Measurements from ENCODE around the gene PPP2R3B. TPM values are rescaled to one million over a fixed set of nuclear protein-coding genes. Genes with fewer than 3 reads are reported as not detected.

Gene PPP2R3B
- total and polyA plus RNA-seq, 2 donors (not counting 1 experiment from before 2014, with no cell fraction given) = 43.3 to 47.6 TPM

- no peak for ATAC-seq (ENCODE audit: low read depth)
- no peak overlapping the region for H2AFZ ChIP-seq (ENCODE audit: insufficient read depth, low read depth, low read length, poor library complexity, severe bottlenecking)
- no peaks in the 10 kb centered on the region for H3K36me3 ChIP-seq (replicated peaks in 1 of 2; ENCODE audit: control extremely low read depth in 1 of 2, control insufficient read depth in 1 of 2, extremely low read depth in 1 of 2, insufficient read depth in 2 of 2, low read length in 1 of 2)
- DNase-seq = no peak
- peaks cover 0 to 25% (median 0%) of the 10 kb centered on the region in 3 donors for H3K9me3 ChIP-seq (ENCODE audit: control extremely low read depth in 1 of 3, control insufficient read depth in 2 of 3, insufficient read depth in 1 of 3, low read length in 2 of 3)
- Mint-ChIP-seq H3K27ac (no peak overlapping the region), H3K9me3 (ENCODE audit: insufficient read depth) (no peaks in the 10 kb centered on the region), H3K4me1 (peaks cover 4% of the 10 kb centered on the region), H3K4me3 (no peak overlapping the region), H3K27me3 (peaks cover 24% of the 10 kb centered on the region)
- H3K4me2 ChIP-seq (replicated peaks; ENCODE audit: low read depth, low read length, poor library complexity, severe bottlenecking) = no peak overlapping the region
- no peak overlapping the region for H3K4me3 ChIP-seq (ENCODE audit: control extremely low read depth in 1 of 5, extremely low read depth in 1 of 5, insufficient read depth in 1 of 5, low read depth in 2 of 5, low read length in 4 of 5)
- no peaks in the 10 kb centered on the region for H4K20me1 ChIP-seq (ENCODE audit: control insufficient read depth, insufficient read depth, low read length, poor library complexity, severe bottlenecking)
- peaks cover 0 to 12% (median 3%) of the 10 kb centered on the region in 4 experiments for H3K27me3 ChIP-seq (replicated peaks in 1 of 4; ENCODE audit: control extremely low read depth in 1 of 4, control insufficient read depth in 3 of 4, insufficient read depth in 4 of 4, low read length in 3 of 4)
- no peak overlapping the region for H3K9ac ChIP-seq (ENCODE audit: low read length)
- intact Hi-C loops (cut with micrococcal nuclease) = no loop called here
- no peak overlapping the region for H3K27ac ChIP-seq (ENCODE audit: low read length in 2 of 2)
- CTCF ChIA-PET = no interaction called here
- TF ChIP-seq EZH2 (IDR thresholded peaks at IDR 0.05; ENCODE audit: borderline replicate concordance, insufficient read depth, low read depth, low read length, poor library complexity, severe bottlenecking) = no peak
- no peak for TF ChIP-seq CTCF (IDR thresholded peaks at IDR 0.05)
- H3K79me2 ChIP-seq (ENCODE audit: control insufficient read depth, insufficient read depth, low read length) = no peaks in the 10 kb centered on the region
- POLR2A ChIA-PET = no interaction called here
- 94% methylated on average over 24 of the region's 24 CpGs for WGBS (ENCODE audit: insufficient coverage)
- H3K4me1 ChIP-seq (ENCODE audit: control insufficient read depth in 2 of 2, insufficient read depth in 2 of 2, low read length in 2 of 2) = peaks cover 5 to 7% of the 10 kb centered on the region in 2 donors
These were observed 42.6 kb upstream of the PPP2R3B start for GRCh38 chrX:429266-429825.

GRCh38 chrX:427812-428725 is 41.4 kb upstream of the PPP2R3B start:
- Histone ChIP-seq H3K4me3 (ENCODE audit: control extremely low read depth in 1 of 5, extremely low read depth in 1 of 5, insufficient read depth in 1 of 5, low read depth in 2 of 5, low read length in 4 of 5) (peak overlapping the region in 1 of 5 experiments; percentile 4), H2AFZ (ENCODE audit: insufficient read depth, low read depth, low read length, poor library complexity, severe bottlenecking) (no peak overlapping the region), H4K20me1 (ENCODE audit: control insufficient read depth, insufficient read depth, low read length, poor library complexity, severe bottlenecking) (no peaks in the 10 kb centered on the region), H3K27ac (ENCODE audit: low read length in 2 of 2) (no peak overlapping the region), H3K4me1 (ENCODE audit: control insufficient read depth in 2 of 2, insufficient read depth in 2 of 2, low read length in 2 of 2) (peaks cover 5 to 7% of the 10 kb centered on the region in 2 donors), H3K9ac (ENCODE audit: low read length) (no peak overlapping the region), H3K4me2 (replicated peaks; ENCODE audit: low read depth, low read length, poor library complexity, severe bottlenecking) (peak overlapping the region; percentile 36), H3K9me3 (ENCODE audit: control extremely low read depth in 1 of 3, control insufficient read depth in 2 of 3, insufficient read depth in 1 of 3, low read length in 2 of 3) (peaks cover 0 to 26% (median 0%) of the 10 kb centered on the region in 3 donors), H3K79me2 (ENCODE audit: control insufficient read depth, insufficient read depth, low read length) (no peaks in the 10 kb centered on the region), H3K36me3 (replicated peaks in 1 of 2; ENCODE audit: control extremely low read depth in 1 of 2, control insufficient read depth in 1 of 2, extremely low read depth in 1 of 2, insufficient read depth in 2 of 2, low read length in 1 of 2) (no peaks in the 10 kb centered on the region), H3K27me3 (replicated peaks in 1 of 4; ENCODE audit: control extremely low read depth in 1 of 4, control insufficient read depth in 3 of 4, insufficient read depth in 4 of 4, low read length in 3 of 4) (peaks cover 0 to 12% (median 3%) of the 10 kb centered on the region in 4 experiments)
- 8% methylated on average over 42 of the region's 56 CpGs for WGBS (ENCODE audit: insufficient coverage)
- Mint-ChIP-seq H3K4me1 (peaks cover 4% of the 10 kb centered on the region), H3K27me3 (peaks cover 24% of the 10 kb centered on the region), H3K4me3 (peak overlapping the region; percentile 39), H3K27ac (no peak overlapping the region), H3K9me3 (ENCODE audit: insufficient read depth) (no peaks in the 10 kb centered on the region)
- CTCF ChIA-PET = no interaction called here
- POLR2A ChIA-PET = no interaction called here
- no peak for TF ChIP-seq CTCF (IDR thresholded peaks at IDR 0.05)
- TF ChIP-seq EZH2 (IDR thresholded peaks at IDR 0.05; ENCODE audit: borderline replicate concordance, insufficient read depth, low read depth, low read length, poor library complexity, severe bottlenecking) = no peak
- no peak for ATAC-seq (ENCODE audit: low read depth)
- intact Hi-C loops (cut with micrococcal nuclease) = no loop called here
- DNase-seq = no peak
